K562 (cell line): ENCODE data around the gene AAR2. TPM values are rescaled to one million over a fixed set of nuclear protein-coding genes. Genes with fewer than 3 reads are reported as not detected.

Experiments used
- ATAC-seq: fragments of 200-7000 bp; cut with Tn5 transposase; 3 replicates; pipeline ENCODE4 v1.9.1; 2020; ENCODE audit warnings: moderate library complexity
- BruUV-seq: library from RNA; stranded (reverse); fragments of 400-500 nt; replicated peaks from 2 replicates; lab custom pipeline; 2021; lab: Mats Ljungman, UMichigan
- CTCF ChIA-PET: fragments of 300-600 bp; formaldehyde crosslinking; extraction: SDS; loops from one replicate; lab custom pipeline; 2021; ENCODE audit warnings: low intra/inter-chr PET ratio; lab: Yijun Ruan, JAX
- POLR2A ChIA-PET: fragments of 300-600, 350-650 bp; sonication (Branson Sonifier 250); formaldehyde crosslinking; extraction: SDS; loops from one replicate; lab custom pipeline; 2021; ENCODE audit warnings: antibody characterized with exemption, inconsistent platforms; lab: Yijun Ruan, JAX
- DNase-seq, 4 experiments: peaks; one replicate each; pipeline versions ENCODE4 v3.0.0 to v3.0.0-alpha.2; 2011 to 2018; ENCODE audit warnings: low spot score in 3 of 4, mixed read lengths in 3 of 4; ENCODE audit errors: extremely low read depth in 1 of 4
- FAIRE-seq: peaks from 2 replicates; lab custom pipeline; 2011; peaks lifted over from hg19 to GRCh38; lab: Jason Lieb, UNC
- H2AFZ ChIP-seq: 2 replicates; pipeline ENCODE4 v1.6.0; 2011; ENCODE audit warnings: low read depth, low read length, control low read depth, inconsistent platforms
- H3K27ac ChIP-seq: fragments of 200-600 bp; 3 replicates; pipeline ENCODE4 v1.8.0; 2011; ENCODE audit warnings: low read depth, mild to moderate bottlenecking, control low read depth, inconsistent platforms, low read length, moderate library complexity, mixed read lengths; ENCODE audit errors: extremely low read depth
- H3K27me3 ChIP-seq, 2 experiments: fragments of 300-600 bp in 1 of 2; 2 replicates in 1 of 2; 3 replicates in 1 of 2; pipeline versions ENCODE4 v1.6.0 to v1.8.0; 2011; ENCODE audit warnings: inconsistent platforms in 2 of 2, low read length in 2 of 2, mild to moderate bottlenecking in 1 of 2, mixed read lengths in 1 of 2, moderate library complexity in 1 of 2; ENCODE audit not compliant: control insufficient read depth in 2 of 2, insufficient read depth in 2 of 2
- H3K36me3 ChIP-seq: fragments of 300-600 bp; 3 replicates; pipeline ENCODE4 v1.8.0; 2011; ENCODE audit warnings: mild to moderate bottlenecking, low read length, inconsistent platforms; ENCODE audit not compliant: control insufficient read depth, insufficient read depth
- H3K4me1 ChIP-seq, 2 experiments: fragments of 200-600 bp in 1 of 2; replicated peaks in 1 of 2; 2 replicates in 1 of 2; 3 replicates in 1 of 2; pipeline versions ENCODE4 v1.5.1 to v1.8.0; 2011; ENCODE audit warnings: inconsistent platforms in 2 of 2, low read length in 2 of 2, mild to moderate bottlenecking in 1 of 2, mixed read lengths in 1 of 2, moderate library complexity in 1 of 2; ENCODE audit not compliant: control insufficient read depth in 2 of 2, insufficient read depth in 2 of 2
- H3K4me2 ChIP-seq: 2 replicates; pipeline ENCODE4 v1.6.1; 2011; ENCODE audit warnings: low read length, control low read depth, inconsistent platforms, mixed read lengths; ENCODE audit not compliant: insufficient read depth
- H3K4me3 ChIP-seq: fragments of 200-600 bp; sonication (generic), shearing (Covaris generic); 2 replicates; pipeline ENCODE4 v1.5.1; 2016; ENCODE audit warnings: control low read depth, inconsistent platforms
- H3K79me2 ChIP-seq: fragments of 200-600 bp; 3 replicates; pipeline ENCODE4 v1.8.0; 2011; ENCODE audit warnings: low read length, inconsistent platforms; ENCODE audit not compliant: control insufficient read depth, insufficient read depth
- H3K9ac ChIP-seq, 2 experiments: 2 replicates each; pipeline versions ENCODE4 v1.6.0 to v1.6.1; 2011; ENCODE audit warnings: low read depth in 2 of 2, low read length in 2 of 2, control low read depth in 1 of 2, inconsistent platforms in 1 of 2, mild to moderate bottlenecking in 1 of 2, mixed read lengths in 1 of 2; ENCODE audit not compliant: insufficient read depth in 1 of 2
- H3K9me1 ChIP-seq: one replicate; pipeline ENCODE4 v1.6.0; 2011; ENCODE audit warnings: inconsistent platforms, mild to moderate bottlenecking, low read length, moderate library complexity; ENCODE audit not compliant: control insufficient read depth, insufficient read depth
- H3K9me3 ChIP-seq: replicated peaks from 2 replicates; pipeline ENCODE4 v1.5.1; 2011; ENCODE audit warnings: low read depth, low read length, inconsistent platforms; ENCODE audit not compliant: control insufficient read depth, insufficient read depth
- H4K20me1 ChIP-seq: replicated peaks from 2 replicates; pipeline ENCODE4 v1.6.1; 2011; ENCODE audit warnings: low read length, inconsistent platforms, mixed read lengths; ENCODE audit not compliant: control insufficient read depth, insufficient read depth
- KDM2B ChIP-seq: fragments of 250-450 bp; sonication (Bioruptor Pico); IDR thresholded peaks from 2 replicates; pipeline ENCODE4 v1.8.0; 2021; ENCODE audit warnings: mild to moderate bottlenecking, moderate library complexity
- RBM17 ChIP-seq: fragments of 200-400 bp; formaldehyde crosslinking; IDR thresholded peaks from 2 replicates; pipeline ENCODE4 v1.6.1; 2017; ENCODE audit warnings: low read depth, mild to moderate bottlenecking, low read length, borderline replicate concordance
- TARDBP ChIP-seq: fragments of 450-650 bp; IDR thresholded peaks from 2 replicates; pipeline ENCODE4 v1.6.1; 2016
- ZZZ3 ChIP-seq: fragments of 450-650 bp; IDR thresholded peaks from 2 replicates; pipeline ENCODE4 v1.6.1; 2016; ENCODE audit warnings: antibody characterized with exemption, mild to moderate bottlenecking, moderate library complexity
- WGBS: fragments of 100-300 bp; shearing (Covaris generic); methylation state at CpG from one replicate; pipeline ENCODE4 v1.1.6; 2016; ENCODE audit warnings: low coverage, mixed read lengths; ENCODE audit not compliant: insufficient coverage; ENCODE audit errors: missing lambda C conversion rate; 5-methylcytosine and 5-hydroxymethylcytosine counted together
- in situ Hi-C: fragments of 300-500 bp; cut with MboI; formaldehyde crosslinking; loops from 4 replicates; pipeline ENCODE4 v1.15.0; 2018; ENCODE audit warnings: inconsistent platforms, mixed read lengths
- intact Hi-C: fragments of 100-400 bp; cut with micrococcal nuclease; formaldehyde crosslinking; loops from 2 replicates; pipeline ENCODE4 v1.14.2; 2022
- polyA plus RNA-seq, 8 experiments: library from polyadenylated mRNA; depleted of rRNA in 4 of 8; stranded (reverse) in 5 of 8; unstranded in 3 of 8; fragments of >200 nt; fragmentation: Nextera tagmentation in 2 of 8; fragmentation: Illumina TruSeq in 1 of 8; extraction: Ambion mirVana in 2 of 8; extraction: Trizol in 1 of 8; gene quantifications; 2 replicates each; pipeline versions ENCODE4 v1.2.1 to v1.2.3, GENCODE V29; 2011 to 2014; ENCODE audit warnings: inconsistent platforms in 1 of 8, missing spikeins in 1 of 8
- total RNA-seq, 7 experiments: library from RNA; depleted of rRNA in 6 of 7; stranded (reverse); fragments of >200 nt in 6 of 7; fragmentation: Illumina TruSeq in 2 of 7; extraction: Trizol in 2 of 7; gene quantifications; 2 replicates each; pipeline versions ENCODE4 v1.2.1 to v1.2.3, GENCODE V29; 2011 to 2021; ENCODE audit warnings: low replicate concordance in 1 of 7
- TF ChIP-seq, protein P1 (sequence below): fragments of 250-450 bp; sonication (Bioruptor Pico); IDR thresholded peaks from 2 replicates; pipeline ENCODE4 v1.8.0; 2022; ENCODE audit warnings: moderate library complexity, mild to moderate bottlenecking, inconsistent platforms
- TF ChIP-seq, protein P2 (sequence below): fragments of 450-650 bp; formaldehyde crosslinking; IDR thresholded peaks from 2 replicates; pipeline ENCODE4 v1.4.0; 2022; ENCODE audit warnings: missing genetic modification characterization
- TF ChIP-seq, protein P3 (sequence below): fragments of 250-450 bp; sonication (Bioruptor Pico); IDR thresholded peaks from 2 replicates; pipeline ENCODE4 v1.5.0; 2020; ENCODE audit warnings: mild to moderate bottlenecking

Gene AAR2
- total and polyA plus RNA-seq, 9 of the 15 experiments (the other 6 are each of a cell fraction or from before 2014, with no cell fraction given): 6.5 to 36.2 (median 24.7) TPM

DNA sequence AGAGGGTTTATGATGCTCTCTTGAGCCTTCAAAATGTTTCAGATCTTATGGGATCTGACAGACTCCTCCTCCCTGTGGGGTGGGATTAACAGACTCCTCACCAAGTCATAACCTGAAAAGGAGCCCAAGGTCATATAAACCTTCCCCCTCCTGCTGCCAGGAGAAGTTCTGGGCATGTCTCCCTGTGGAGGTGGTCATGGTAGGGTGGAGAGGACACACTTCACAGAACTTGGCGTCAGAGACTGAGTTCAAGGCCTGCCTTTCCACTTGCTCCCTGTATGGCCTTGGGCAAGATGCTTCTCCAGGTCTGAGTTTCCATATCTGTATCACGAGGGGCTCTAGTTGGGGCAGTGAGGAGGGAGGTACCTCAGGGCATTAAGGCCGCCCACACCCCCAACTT lies 32.4 kb upstream of the AAR2 start:
- CTCF ChIA-PET: interaction anchor here (0.7 to 1.6 kb wide), 2 partner anchors 11 to 289 kb away, joined by 3 to 4 read pairs; no protein-coding TSS in a partner anchor
- BruUV-seq: no TSS peak

More for the DNA sequence above, 32.4 kb upstream of the AAR2 start:
- no peak overlapping the region for H3K4me2 ChIP-seq
- no peaks in the 10 kb centered on the region for H3K79me2 ChIP-seq
- no peak overlapping the region for H3K4me3 ChIP-seq
- no peaks in the 10 kb centered on the region for H3K4me1 ChIP-seq
- TF ChIP-seq TARDBP (no peak), RBM17 (no peak), ZZZ3 (no peak), KDM2B (CRISPR knock-in tag) (no peak)
- TF ChIP-seq, protein P1, sequence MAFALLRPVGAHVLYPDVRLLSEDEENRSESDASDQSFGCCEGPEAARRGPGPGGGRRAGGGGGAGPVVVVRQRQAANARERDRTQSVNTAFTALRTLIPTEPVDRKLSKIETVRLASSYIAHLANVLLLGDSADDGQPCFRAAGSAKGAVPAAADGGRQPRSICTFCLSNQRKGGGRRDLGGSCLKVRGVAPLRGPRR (CRISPR knock-in tag): no peak
- TF ChIP-seq, protein P2, sequence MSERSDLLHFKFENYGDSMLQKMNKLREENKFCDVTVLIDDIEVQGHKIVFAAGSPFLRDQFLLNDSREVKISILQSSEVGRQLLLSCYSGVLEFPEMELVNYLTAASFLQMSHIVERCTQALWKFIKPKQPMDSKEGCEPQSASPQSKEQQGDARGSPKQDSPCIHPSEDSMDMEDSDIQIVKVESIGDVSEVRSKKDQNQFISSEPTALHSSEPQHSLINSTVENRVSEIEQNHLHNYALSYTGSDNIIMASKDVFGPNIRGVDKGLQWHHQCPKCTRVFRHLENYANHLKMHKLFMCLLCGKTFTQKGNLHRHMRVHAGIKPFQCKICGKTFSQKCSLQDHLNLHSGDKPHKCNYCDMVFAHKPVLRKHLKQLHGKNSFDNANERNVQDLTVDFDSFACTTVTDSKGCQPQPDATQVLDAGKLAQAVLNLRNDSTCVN: no peak
- TF ChIP-seq, protein P3, sequence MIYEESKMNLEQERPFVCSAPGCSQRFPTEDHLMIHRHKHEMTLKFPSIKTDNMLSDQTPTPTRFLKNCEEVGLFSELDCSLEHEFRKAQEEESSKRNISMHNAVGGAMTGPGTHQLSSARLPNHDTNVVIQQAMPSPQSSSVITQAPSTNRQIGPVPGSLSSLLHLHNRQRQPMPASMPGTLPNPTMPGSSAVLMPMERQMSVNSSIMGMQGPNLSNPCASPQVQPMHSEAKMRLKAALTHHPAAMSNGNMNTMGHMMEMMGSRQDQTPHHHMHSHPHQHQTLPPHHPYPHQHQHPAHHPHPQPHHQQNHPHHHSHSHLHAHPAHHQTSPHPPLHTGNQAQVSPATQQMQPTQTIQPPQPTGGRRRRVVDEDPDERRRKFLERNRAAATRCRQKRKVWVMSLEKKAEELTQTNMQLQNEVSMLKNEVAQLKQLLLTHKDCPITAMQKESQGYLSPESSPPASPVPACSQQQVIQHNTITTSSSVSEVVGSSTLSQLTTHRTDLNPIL (CRISPR knock-in tag): no peak
- no peak for FAIRE-seq
- H3K9me3 ChIP-seq: no peaks in the 10 kb centered on the region
- peaks cover 10% of the 10 kb centered on the region for H4K20me1 ChIP-seq
- 7% methylated on average over 3 of the region's 3 CpGs for WGBS
- ATAC-seq: no peak
- intact Hi-C loops (loop anchor here (2.0 kb wide), 1 partner anchor 235 kb away; no protein-coding TSS in a partner anchor), in situ Hi-C loops (loop anchor here (25.0 kb wide), 1 partner anchor 233 kb away; no protein-coding TSS in a partner anchor)
- H2AFZ ChIP-seq: no peak overlapping the region
- no peak overlapping the region for H3K27ac ChIP-seq
- H3K36me3 ChIP-seq: no peaks in the 10 kb centered on the region
- no peak overlapping the region for H3K9ac ChIP-seq
- no peak for DNase-seq
- H3K9me1 ChIP-seq: no peaks in the 10 kb centered on the region
- POLR2A ChIA-PET: interaction anchor here (1.2 kb wide), 1 partner anchor 239 kb away, joined by 3 read pairs; no protein-coding TSS in a partner anchor
- peaks cover 43 to 49% of the 10 kb centered on the region in 2 experiments for H3K27me3 ChIP-seq
